MM.1S (cell line): ENCODE measurements around the gene CDC42BPA.
"Not testable (repeated sequence)": the region's sequence is repeated elsewhere in the genome, so short reads cannot be mapped to it uniquely, and the experiment has no call there.

ENCODE experiments used
- DNase-seq: peaks from one replicate; pipeline ENCODE4 v3.0.0-alpha.2; 2015
- H2AFZ ChIP-seq: fragments of 300-600 bp; sonication (generic); 2 replicates; pipeline ENCODE4 v1.6.0; 2016; ENCODE audit warnings: antibody characterized with exemption, low read length
- H3F3A ChIP-seq: fragments of 300-600 bp; sonication (generic); 2 replicates; pipeline ENCODE4 v1.6.1; 2016; ENCODE audit warnings: mild to moderate bottlenecking, antibody characterized with exemption, low read length, moderate library complexity, mixed read lengths; ENCODE audit not compliant: insufficient read depth
- H3K27ac ChIP-seq: fragments of 300-600 bp; sonication (generic); 2 replicates; pipeline ENCODE4 v1.5.1; 2016; ENCODE audit warnings: mild to moderate bottlenecking, low read length
- H3K27me3 ChIP-seq: fragments of 300-600 bp; sonication (generic); replicated peaks from 2 replicates; pipeline ENCODE4 v1.6.0; 2016; ENCODE audit warnings: low read length; ENCODE audit not compliant: insufficient read depth
- H3K36me3 ChIP-seq: fragments of 300-600 bp; sonication (generic); replicated peaks from 2 replicates; pipeline ENCODE4 v1.6.1; 2016; ENCODE audit warnings: mild to moderate bottlenecking, low read length, mixed read lengths; ENCODE audit not compliant: insufficient read depth
- H3K4me1 ChIP-seq: fragments of 300-600 bp; sonication (generic); 2 replicates; pipeline ENCODE4 v1.6.1; 2016; ENCODE audit warnings: low read length, mixed read lengths
- H3K4me2 ChIP-seq: fragments of 300-600 bp; sonication (generic); 2 replicates; pipeline ENCODE4 v1.6.0; 2016; ENCODE audit warnings: low read depth, low read length
- H3K4me3 ChIP-seq: fragments of 300-600 bp; sonication (generic); 2 replicates; pipeline ENCODE4 v1.5.1; 2016; ENCODE audit warnings: low read length, mixed read lengths
- H3K79me2 ChIP-seq: fragments of 300-600 bp; sonication (generic); 2 replicates; pipeline ENCODE4 v1.6.1; 2016; ENCODE audit warnings: mixed run types, low read length, mixed read lengths
- H3K9ac ChIP-seq: fragments of 300-600 bp; sonication (generic); 2 replicates; pipeline ENCODE4 v1.6.1; 2016; ENCODE audit warnings: low read length, mixed read lengths
- H3K9me2 ChIP-seq: fragments of 300-600 bp; sonication (generic); replicated peaks from 2 replicates; pipeline ENCODE4 v1.6.1; 2016; ENCODE audit warnings: mild to moderate bottlenecking, low read length, mixed read lengths; ENCODE audit not compliant: insufficient read depth
- H3K9me3 ChIP-seq: fragments of 300-600 bp; sonication (generic); replicated peaks from 2 replicates; pipeline ENCODE4 v1.6.1; 2016; ENCODE audit warnings: mild to moderate bottlenecking, low read length, mixed read lengths; ENCODE audit not compliant: insufficient read depth
- H4K20me1 ChIP-seq: fragments of 300-600 bp; sonication (generic); 2 replicates; pipeline ENCODE4 v1.6.1; 2016; ENCODE audit warnings: mild to moderate bottlenecking, low read length, moderate library complexity, mixed read lengths; ENCODE audit not compliant: insufficient read depth
- EZH2 ChIP-seq: fragments of 300-600 bp; sonication (generic); optimal IDR thresholded peaks from 2 replicates; pipeline ENCODE3; 2017; ENCODE audit warnings: low read depth, mild to moderate bottlenecking, antibody characterized with exemption, low read length, mixed read lengths
- EZH2phosphoT487 ChIP-seq: fragments of 300-600 bp; sonication (generic); IDR thresholded peaks from 2 replicates; pipeline ENCODE4 v1.6.1; 2018; ENCODE audit warnings: antibody characterized with exemption, low read length
- TF ChIP-seq, protein P1 (sequence below): fragments of 300-600 bp; sonication (generic); IDR thresholded peaks from 2 replicates; pipeline ENCODE4 v1.5.1; 2016; ENCODE audit warnings: antibody characterized with exemption, low read length, mixed read lengths

CDC42BPA gene

DNA sequence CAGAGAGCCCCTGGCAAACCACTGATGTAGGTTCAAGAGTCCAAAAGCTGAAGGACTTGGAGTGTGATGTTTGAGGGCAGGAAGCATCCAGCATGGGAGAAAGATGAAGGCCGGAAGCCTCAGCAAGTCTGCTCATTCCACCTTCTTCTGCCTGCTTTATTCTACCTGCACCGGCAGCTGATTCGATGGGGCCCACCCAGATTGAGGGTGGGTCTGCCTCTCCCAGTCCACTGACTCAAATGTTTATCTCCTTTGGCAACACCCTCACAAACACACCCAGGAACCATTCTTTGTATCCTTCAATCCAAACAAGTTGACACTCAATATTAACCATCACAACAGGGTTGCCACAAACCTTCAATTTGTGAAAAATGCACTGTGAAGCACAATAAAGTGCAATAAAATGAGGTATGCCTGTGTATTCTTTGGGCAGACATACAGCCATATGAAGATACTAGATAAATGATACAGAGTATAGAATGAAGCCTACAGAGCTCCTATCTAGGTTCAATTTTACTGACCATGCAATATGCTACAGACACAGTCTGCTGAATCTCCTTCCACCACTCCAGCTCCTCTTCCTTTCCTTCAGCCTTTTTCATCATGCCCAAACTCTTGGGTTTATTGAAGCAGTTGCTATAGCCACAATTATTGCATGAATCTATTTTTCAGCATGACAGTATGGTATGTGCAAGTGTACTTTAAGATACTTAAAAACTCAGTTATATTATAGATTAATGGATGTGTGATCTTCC lies 24.0 kb upstream of the CDC42BPA start:
- no peak for TF ChIP-seq EZH2phosphoT487
- no peak for TF ChIP-seq EZH2
- TF ChIP-seq, protein P1, sequence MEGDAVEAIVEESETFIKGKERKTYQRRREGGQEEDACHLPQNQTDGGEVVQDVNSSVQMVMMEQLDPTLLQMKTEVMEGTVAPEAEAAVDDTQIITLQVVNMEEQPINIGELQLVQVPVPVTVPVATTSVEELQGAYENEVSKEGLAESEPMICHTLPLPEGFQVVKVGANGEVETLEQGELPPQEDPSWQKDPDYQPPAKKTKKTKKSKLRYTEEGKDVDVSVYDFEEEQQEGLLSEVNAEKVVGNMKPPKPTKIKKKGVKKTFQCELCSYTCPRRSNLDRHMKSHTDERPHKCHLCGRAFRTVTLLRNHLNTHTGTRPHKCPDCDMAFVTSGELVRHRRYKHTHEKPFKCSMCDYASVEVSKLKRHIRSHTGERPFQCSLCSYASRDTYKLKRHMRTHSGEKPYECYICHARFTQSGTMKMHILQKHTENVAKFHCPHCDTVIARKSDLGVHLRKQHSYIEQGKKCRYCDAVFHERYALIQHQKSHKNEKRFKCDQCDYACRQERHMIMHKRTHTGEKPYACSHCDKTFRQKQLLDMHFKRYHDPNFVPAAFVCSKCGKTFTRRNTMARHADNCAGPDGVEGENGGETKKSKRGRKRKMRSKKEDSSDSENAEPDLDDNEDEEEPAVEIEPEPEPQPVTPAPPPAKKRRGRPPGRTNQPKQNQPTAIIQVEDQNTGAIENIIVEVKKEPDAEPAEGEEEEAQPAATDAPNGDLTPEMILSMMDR = no peak
- Histone ChIP-seq H3K9ac (no peak overlapping the region), H2AFZ (no peak overlapping the region), H3K9me3 (no peaks in the 10 kb centered on the region), H3K36me3 (no peaks in the 10 kb centered on the region), H3K4me2 (no peak overlapping the region), H3K79me2 (no peaks in the 10 kb centered on the region), H3K4me3 (no peak overlapping the region), H3K27me3 (no peaks in the 10 kb centered on the region), H3K9me2 (no peaks in the 10 kb centered on the region), H3K4me1 (no peaks in the 10 kb centered on the region), H3K27ac (no peak overlapping the region), H3F3A (no peaks in the 10 kb centered on the region), H4K20me1 (no peaks in the 10 kb centered on the region)
- no peak for DNase-seq

DNA sequence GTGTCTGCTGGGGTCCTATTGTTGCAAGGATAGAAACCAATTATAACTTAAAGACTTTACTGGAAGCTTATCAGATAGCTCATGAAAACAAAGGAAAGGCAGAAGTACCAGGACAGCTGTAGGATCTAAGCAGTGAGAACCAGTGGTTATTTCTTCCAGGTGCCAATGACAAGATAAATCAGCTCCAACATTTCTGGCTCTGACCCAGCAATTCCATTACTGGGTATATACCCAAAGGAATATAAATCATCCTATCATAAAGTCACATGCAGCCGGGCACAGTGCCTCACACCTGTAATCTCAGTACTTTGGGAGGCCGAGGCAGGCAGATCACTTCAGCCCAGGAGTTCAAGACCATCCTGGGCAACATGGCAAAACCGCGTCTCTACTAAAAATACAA lies 17.8 kb upstream of the CDC42BPA start:
- H3K36me3 ChIP-seq, DNase-seq, H4K20me1 ChIP-seq, H3K9me3 ChIP-seq, H3K27ac ChIP-seq, H3K27me3 ChIP-seq, H3K4me3 ChIP-seq, H3K9me2 ChIP-seq, H3K9ac ChIP-seq, H3K4me2 ChIP-seq, H2AFZ ChIP-seq, H3K79me2 ChIP-seq: not testable (repeated sequence)
- peaks cover 13% of the 10 kb centered on the region for H3F3A ChIP-seq
- H3K4me1 ChIP-seq = peaks cover 15% of the 10 kb centered on the region

DNA sequence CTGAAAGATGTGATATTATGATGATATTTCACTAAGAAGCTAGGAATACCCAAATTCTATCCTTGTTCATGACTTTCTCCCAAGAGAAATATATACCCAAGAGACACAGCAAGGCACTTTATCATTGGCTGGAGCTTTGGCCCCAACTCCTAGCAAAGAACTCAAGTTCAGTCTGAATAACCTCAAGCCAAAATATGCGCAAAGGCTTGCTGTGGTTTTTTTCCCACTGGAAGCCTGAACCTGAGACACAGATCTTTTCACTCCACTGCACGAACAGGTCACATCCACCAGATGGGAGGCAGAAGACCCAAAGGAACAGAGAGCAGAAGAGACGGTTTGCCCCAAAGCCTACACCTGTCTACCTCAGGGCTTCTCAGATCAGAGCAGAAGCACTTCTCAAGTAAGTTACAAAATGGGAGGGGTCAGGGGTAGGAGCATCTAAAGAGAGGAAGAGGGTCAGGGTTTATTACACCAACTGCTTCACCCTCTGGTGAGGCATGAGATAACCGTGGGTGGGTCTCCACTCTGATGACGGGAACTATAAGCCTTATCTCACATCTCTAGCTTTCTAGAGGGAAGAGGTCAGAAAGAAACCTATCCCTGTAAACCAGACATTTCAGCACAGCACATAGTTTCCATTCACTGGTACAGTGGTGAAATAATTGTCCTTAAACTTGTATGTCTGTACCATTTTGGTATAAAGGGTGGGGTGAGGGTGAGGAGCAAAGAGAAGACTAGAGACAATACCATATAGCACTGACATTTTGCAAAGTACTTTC lies 17.1 kb upstream of the CDC42BPA start:
- Histone ChIP-seq H3K36me3 (no peaks in the 10 kb centered on the region), H2AFZ (no peak overlapping the region)

More for the DNA sequence above, 17.1 kb upstream of the CDC42BPA start:
- Histone ChIP-seq H4K20me1 (no peaks in the 10 kb centered on the region), H3K4me2 (no peak overlapping the region), H3K27me3 (no peaks in the 10 kb centered on the region), H3K4me3 (no peak overlapping the region), H3K9me3 (no peaks in the 10 kb centered on the region), H3K79me2 (no peaks in the 10 kb centered on the region), H3K9me2 (no peaks in the 10 kb centered on the region), H3F3A (peaks cover 13% of the 10 kb centered on the region), H3K27ac (no peak overlapping the region), H3K9ac (no peak overlapping the region), H3K4me1 (peaks cover 17% of the 10 kb centered on the region)
- TF ChIP-seq, protein P1 = no peak
- TF ChIP-seq EZH2phosphoT487 = no peak
- TF ChIP-seq EZH2 = no peak
- DNase-seq = no peak
